IPS-15b (cell line): ENCODE data around the gene YKT6.

Source experiments
- H3K27me3 ChIP-seq: one replicate; pipeline ENCODE4 v1.6.1; 2013; ENCODE audit warnings: low read length; ENCODE audit not compliant: control insufficient read depth, insufficient read depth
- H3K36me3 ChIP-seq: one replicate; pipeline ENCODE4 v1.6.1; 2013; ENCODE audit warnings: low read length; ENCODE audit not compliant: control insufficient read depth, insufficient read depth
- H3K4me1 ChIP-seq: one replicate; pipeline ENCODE4 v1.6.1; 2013; ENCODE audit warnings: mild to moderate bottlenecking, low read length; ENCODE audit not compliant: control insufficient read depth, insufficient read depth
- H3K4me3 ChIP-seq: one replicate; pipeline ENCODE4 v1.5.1; 2013; ENCODE audit warnings: low read depth, low read length
- H3K9ac ChIP-seq: one replicate; pipeline ENCODE4 v1.6.1; 2013; ENCODE audit warnings: low read depth, mild to moderate bottlenecking, low read length
- H3K9me3 ChIP-seq: one replicate; pipeline ENCODE4 v1.6.1; 2013; ENCODE audit warnings: mild to moderate bottlenecking, low read length; ENCODE audit not compliant: control insufficient read depth, insufficient read depth

YKT6 gene

GRCh38 chr7:44200699-44201461 lies at the start of gene YKT6:
YKT6 (plus strand) TSS chr7:44200978; CDS start chr7:44201136, 158 bp downstream.
- Histone ChIP-seq H3K4me1 (no peaks in the 10 kb centered on the region), H3K27me3 (no peaks in the 10 kb centered on the region), H3K9me3 (no peaks in the 10 kb centered on the region), H3K9ac (peak within 1 kb of the TSS; percentile 81), H3K4me3 (peak within 1 kb of the TSS; percentile 94), H3K36me3 (peaks cover 5% of the 10 kb centered on the region)

GRCh38 chr7:44151956-44152355 lies 48.8 kb upstream of the YKT6 start:
- Histone ChIP-seq H3K27me3 (peaks cover 3% of the 10 kb centered on the region), H3K4me3 (no peak overlapping the region), H3K9ac (no peak overlapping the region), H3K9me3 (no peaks in the 10 kb centered on the region), H3K36me3 (no peaks in the 10 kb centered on the region), H3K4me1 (peaks cover under 1% of the 10 kb centered on the region)

GRCh38 chr7:44152971-44153947 lies 47.5 kb upstream of the YKT6 start:
- Histone ChIP-seq H3K27me3 (no peaks in the 10 kb centered on the region), H3K9ac (no peak overlapping the region), H3K9me3 (no peaks in the 10 kb centered on the region), H3K4me1 (no peaks in the 10 kb centered on the region), H3K4me3 (no peak overlapping the region), H3K36me3 (no peaks in the 10 kb centered on the region)

- no peak overlapping the region for H3K4me3 ChIP-seq
- H3K9me3 ChIP-seq: no peaks in the 10 kb centered on the region
- H3K36me3 ChIP-seq: no peaks in the 10 kb centered on the region
- no peaks in the 10 kb centered on the region for H3K27me3 ChIP-seq
- H3K4me1 ChIP-seq: no peaks in the 10 kb centered on the region
- H3K9ac ChIP-seq: no peak overlapping the region
These were observed 46.8 kb upstream of the YKT6 start for GRCh38 chr7:44153948-44154335.

GRCh38 chr7:44154703-44155102 lies 46.1 kb upstream of the YKT6 start:
- no peak overlapping the region for H3K9ac ChIP-seq
- no peak overlapping the region for H3K4me3 ChIP-seq
- no peaks in the 10 kb centered on the region for H3K27me3 ChIP-seq
- H3K36me3 ChIP-seq: no peaks in the 10 kb centered on the region
- no peaks in the 10 kb centered on the region for H3K9me3 ChIP-seq
- no peaks in the 10 kb centered on the region for H3K4me1 ChIP-seq

GRCh38 chr7:44155191-44156185 lies 45.3 kb upstream of the YKT6 start:
- H3K9ac ChIP-seq: no peak overlapping the region
- H3K9me3 ChIP-seq: no peaks in the 10 kb centered on the region
- H3K4me1 ChIP-seq: no peaks in the 10 kb centered on the region
- no peaks in the 10 kb centered on the region for H3K36me3 ChIP-seq
- no peaks in the 10 kb centered on the region for H3K27me3 ChIP-seq
- H3K4me3 ChIP-seq: no peak overlapping the region

- H3K27me3 ChIP-seq: no peaks in the 10 kb centered on the region
- H3K36me3 ChIP-seq: no peaks in the 10 kb centered on the region
- no peaks in the 10 kb centered on the region for H3K4me1 ChIP-seq
- H3K4me3 ChIP-seq: no peak overlapping the region
- H3K9ac ChIP-seq: no peak overlapping the region
- no peaks in the 10 kb centered on the region for H3K9me3 ChIP-seq
These were observed 44.2 kb upstream of the YKT6 start for GRCh38 chr7:44156453-44157010.

GRCh38 chr7:44157116-44158080 lies 43.4 kb upstream of the YKT6 start:
- H3K9ac ChIP-seq: no peak overlapping the region
- no peaks in the 10 kb centered on the region for H3K27me3 ChIP-seq
- H3K4me3 ChIP-seq: no peak overlapping the region
- no peaks in the 10 kb centered on the region for H3K4me1 ChIP-seq
- H3K36me3 ChIP-seq: no peaks in the 10 kb centered on the region
- no peaks in the 10 kb centered on the region for H3K9me3 ChIP-seq

- H3K27me3 ChIP-seq: no peaks in the 10 kb centered on the region
These were observed 42.5 kb upstream of the YKT6 start for GRCh38 chr7:44158096-44158872.

More at GRCh38 chr7:44158096-44158872, 42.5 kb upstream of the YKT6 start:
- H3K4me3 ChIP-seq: no peak overlapping the region
- H3K4me1 ChIP-seq: no peaks in the 10 kb centered on the region
- H3K9ac ChIP-seq: no peak overlapping the region
- no peaks in the 10 kb centered on the region for H3K9me3 ChIP-seq
- H3K36me3 ChIP-seq: no peaks in the 10 kb centered on the region
